GM12878 (cell line): ENCODE measurements around the gene CRYBB2. TPM values are rescaled to one million over a fixed set of nuclear protein-coding genes. Genes with fewer than 3 reads are reported as not detected.

Source experiments
- ATAC-seq: fragments of 200-7000 bp; cut with Tn5 transposase; 3 replicates; pipeline ENCODE4 v1.9.1; 2020; ENCODE audit warnings: mild to moderate bottlenecking, moderate library complexity
- BruUV-seq: library from RNA; stranded (reverse); fragments of 400-500 nt; replicated peaks from 2 replicates; lab custom pipeline; 2021; lab: Mats Ljungman, UMichigan
- CTCF ChIA-PET: fragments of 300-600 bp; sonication (Branson Sonifier 250); formaldehyde crosslinking; extraction: SDS; loops from one replicate; lab custom pipeline; 2021; ENCODE audit warnings: inconsistent platforms; lab: Yijun Ruan, JAX
- POLR2A ChIA-PET: fragments of 350-600 bp; formaldehyde crosslinking; extraction: SDS; loops from one replicate; lab custom pipeline; 2021; ENCODE audit warnings: inconsistent platforms; lab: Charles Lee
- RAD21 ChIA-PET: fragments of 300-600 bp; sonication (Branson Sonifier 250); formaldehyde crosslinking; loops from one replicate; lab custom pipeline; 2023; ENCODE audit warnings: antibody characterized with exemption; ENCODE audit not compliant: unreplicated experiment; lab: Charles Lee
- SMC1A ChIA-PET: fragments of 300-600 bp; sonication (Branson Sonifier 250); formaldehyde crosslinking; loops from one replicate; lab custom pipeline; 2023; ENCODE audit not compliant: unreplicated experiment, uncharacterized antibody; lab: Charles Lee
- DNase-seq: peaks from one replicate; pipeline ENCODE4 v3.0.0-alpha.2; 2011; ENCODE audit warnings: low read depth, low spot score
- FAIRE-seq: peaks from 3 replicates; lab custom pipeline; 2011; peaks lifted over from hg19 to GRCh38; lab: Jason Lieb, UNC
- H2AFZ ChIP-seq: 2 replicates; pipeline ENCODE4 v1.6.0; 2011; ENCODE audit warnings: low read depth, low read length, control low read depth; ENCODE audit not compliant: control insufficient read depth
- H3K27ac ChIP-seq: 2 replicates; pipeline ENCODE4 v1.5.1; 2011; ENCODE audit warnings: control low read depth; ENCODE audit not compliant: control insufficient read depth, insufficient read depth
- H3K27me3 ChIP-seq, 2 experiments: replicated peaks in 1 of 2; 2 replicates each; pipeline versions ENCODE4 v1.6.0 to v1.6.1; 2011; ENCODE audit warnings: low read length in 1 of 2; ENCODE audit not compliant: control insufficient read depth in 2 of 2, insufficient read depth in 2 of 2
- H3K36me3 ChIP-seq, 2 experiments: 2 replicates each; pipeline ENCODE4 v1.5.1; 2011; ENCODE audit warnings: low read length in 1 of 2; ENCODE audit not compliant: control insufficient read depth in 2 of 2, insufficient read depth in 2 of 2
- H3K4me1 ChIP-seq: 2 replicates; pipeline ENCODE4 v1.6.1; 2011; ENCODE audit warnings: mild to moderate bottlenecking, low read length, moderate library complexity, mixed read lengths; ENCODE audit not compliant: control insufficient read depth, insufficient read depth
- H3K4me2 ChIP-seq: 2 replicates; pipeline ENCODE4 v1.6.0; 2011; ENCODE audit warnings: control low read depth; ENCODE audit not compliant: control insufficient read depth, insufficient read depth
- H3K4me3 ChIP-seq: fragments of 200-600 bp; sonication (generic); 2 replicates; pipeline ENCODE4 v1.5.1; 2016
- H3K79me2 ChIP-seq: 2 replicates; pipeline ENCODE4 v1.6.0; 2011; ENCODE audit warnings: low read length; ENCODE audit not compliant: control insufficient read depth, insufficient read depth
- H3K9ac ChIP-seq: 2 replicates; pipeline ENCODE4 v1.8.0; 2011; ENCODE audit warnings: low read length, control low read depth, mixed read lengths; ENCODE audit not compliant: control insufficient read depth, insufficient read depth
- H3K9me3 ChIP-seq: replicated peaks from 3 replicates; pipeline ENCODE4 v1.5.1; 2011; ENCODE audit warnings: mild to moderate bottlenecking, low read length; ENCODE audit not compliant: control insufficient read depth, insufficient read depth
- H4K20me1 ChIP-seq: 2 replicates; pipeline ENCODE4 v1.6.0; 2011; ENCODE audit not compliant: control insufficient read depth, insufficient read depth
- CBX3 ChIP-seq: fragments of 200-600 bp; sonication (generic); IDR thresholded peaks from 2 replicates; pipeline ENCODE4 v1.6.1; 2016; ENCODE audit warnings: low read depth, borderline replicate concordance
- E2F8 ChIP-seq: fragments of 450-650 bp; IDR thresholded peaks from 2 replicates; pipeline ENCODE4 v1.6.1; 2018; ENCODE audit warnings: mild to moderate bottlenecking, low read depth, moderate library complexity; ENCODE audit not compliant: partially characterized antibody
- NFXL1 ChIP-seq: fragments of 450-650 bp; IDR thresholded peaks from 2 replicates; pipeline ENCODE4 v1.6.1; 2017; ENCODE audit warnings: antibody characterized with exemption, mild to moderate bottlenecking, borderline replicate concordance
- NR2C1 ChIP-seq: fragments of 450-650 bp; IDR thresholded peaks from 2 replicates; pipeline ENCODE4 v1.6.1; 2017; ENCODE audit warnings: antibody characterized with exemption, mild to moderate bottlenecking, moderate library complexity
- NR2F1 ChIP-seq: fragments of 450-650 bp; conservative IDR thresholded peaks from 2 replicates; pipeline ENCODE4 v1.6.1; 2017; ENCODE audit warnings: mild to moderate bottlenecking
- SKIL ChIP-seq: fragments of 450-650 bp; IDR thresholded peaks from 2 replicates; pipeline ENCODE4 v1.6.1; 2017; ENCODE audit warnings: mild to moderate bottlenecking, low read depth, inconsistent platforms; ENCODE audit not compliant: poor library complexity, severe bottlenecking
- SMARCA5 ChIP-seq: fragments of 450-650 bp; IDR thresholded peaks from 2 replicates; pipeline ENCODE4 v1.6.1; 2017; ENCODE audit warnings: mild to moderate bottlenecking
- SMC3 ChIP-seq: IDR thresholded peaks from 2 replicates; pipeline ENCODE4 v1.6.1; 2011; ENCODE audit warnings: low read length, improper control_type of control experiment, borderline replicate concordance
- TARDBP ChIP-seq: IDR thresholded peaks from 2 replicates; pipeline ENCODE4 v1.6.1; 2016; ENCODE audit warnings: borderline replicate concordance
- TCF3 ChIP-seq: IDR thresholded peaks from 2 replicates; pipeline ENCODE4 v1.6.1; 2012; ENCODE audit warnings: low read depth, mild to moderate bottlenecking, low read length, borderline replicate concordance; ENCODE audit not compliant: insufficient read depth
- YBX1 ChIP-seq: fragments of 450-650 bp; IDR thresholded peaks from 2 replicates; pipeline ENCODE4 v1.6.1; 2016; ENCODE audit warnings: antibody characterized with exemption
- ZBTB4 ChIP-seq: fragments of 450-650 bp; formaldehyde crosslinking; IDR thresholded peaks from 2 replicates; pipeline ENCODE4 v1.4.0; 2022; ENCODE audit warnings: mild to moderate bottlenecking, moderate library complexity
- WGBS: methylation state at CpG from one replicate; pipeline ENCODE4 v1.1.6; 2016; ENCODE audit warnings: low lambda C conversion rate; ENCODE audit not compliant: insufficient replicate concordance, insufficient coverage; ENCODE audit errors: missing lambda C conversion rate; 5-methylcytosine and 5-hydroxymethylcytosine counted together
- in situ Hi-C: fragments of 300-500 bp; cut with MboI; formaldehyde crosslinking; loops from 9 replicates; pipeline ENCODE4 v1.14.3; 2018; ENCODE audit warnings: mixed read lengths
- intact Hi-C: fragments of 100-400 bp; cut with micrococcal nuclease; formaldehyde crosslinking; loops from one replicate; pipeline ENCODE4 v1.14.2; 2022; ENCODE audit not compliant: unreplicated experiment
- polyA plus RNA-seq, 11 experiments: library from polyadenylated mRNA; depleted of rRNA in 4 of 11; unstranded in 6 of 11; stranded (reverse) in 5 of 11; fragments of >200 nt; fragmentation: Nextera tagmentation in 4 of 11; fragmentation: Illumina TruSeq in 1 of 11; extraction: Ambion mirVana in 4 of 11; extraction: Trizol in 1 of 11; gene quantifications; 1 replicate in 1 of 11; 2 replicates in 10 of 11; pipeline versions ENCODE4 v1.2.1 to v1.2.3, GENCODE V29; 2011 to 2016; ENCODE audit warnings: inconsistent platforms in 2 of 11, missing spikeins in 2 of 11, low read depth in 1 of 11
- total RNA-seq, 4 experiments: library from RNA; depleted of rRNA in 3 of 4; stranded (reverse); fragments of >200 nt in 3 of 4; fragmentation: Illumina TruSeq in 1 of 4; extraction: Trizol in 1 of 4; gene quantifications; 2 replicates each; pipeline versions ENCODE4 v1.2.1 to v1.2.3, GENCODE V29; 2013 to 2021

The CRYBB2 gene
- total and polyA plus RNA-seq, 10 of the 15 experiments (the other 5 are each of a cell fraction or from before 2014, with no cell fraction given), result not detected

- intact Hi-C loops (loop anchor here (5.0 kb wide), 1 partner anchor 43 kb away; no protein-coding TSS in a partner anchor), in situ Hi-C loops (loop anchor here (5.0 kb wide), 1 partner anchor 93 kb away; no protein-coding TSS in a partner anchor)
- Histone ChIP-seq H3K4me3 (no peak overlapping the region), H3K27ac (no peak overlapping the region), H4K20me1 (no peaks in the 10 kb centered on the region), H2AFZ (no peak overlapping the region), H3K79me2 (no peaks in the 10 kb centered on the region), H3K4me1 (no peaks in the 10 kb centered on the region), H3K4me2 (no peak overlapping the region), H3K9me3 (no peaks in the 10 kb centered on the region; the same call in 2 of the 3 replicates), H3K27me3 (no peaks in the 10 kb centered on the region; a peak in 1 of 4 replicates)
- no peak for ATAC-seq
- no TSS peak for BruUV-seq
- no peak for FAIRE-seq
- ChIA-PET SMC1A (no interaction called here), POLR2A (no interaction called here), RAD21 (interaction anchor here (5.2 kb wide), 1 partner anchor 94 kb away, joined by 35 read pairs; no protein-coding TSS in a partner anchor)
- no peak for DNase-seq
- TF ChIP-seq E2F8 (no peak), SMC3 (no peak), TCF3 (no peak), SMARCA5 (no peak), SKIL (no peak), ZBTB4 (CRISPR knock-in tag) (no peak), CBX3 (no peak), NR2C1 (no peak), NR2F1 (no peak), TARDBP (no peak), YBX1 (no peak), NFXL1 (no peak)
- TF ChIP-seq, all 136 proteins: peak for 0
- Histone ChIP-seq H3K9ac (no peak overlapping the region), H3K36me3 (no peaks in the 10 kb centered on the region)
- CTCF ChIA-PET, result interaction anchor here (6.2 kb wide), 1 partner anchor 64 kb away, joined by 30 read pairs; no protein-coding TSS in a partner anchor
- 31% methylated on average over 6 of the region's 6 CpGs for WGBS
Measured at GRCh38 chr22:25174888-25175411, 44.5 kb upstream of the CRYBB2 start.
